Keratinocyte (primary cell): ENCODE data around the gene RHOG. TPM values are rescaled to one million over a fixed set of nuclear protein-coding genes. Genes with fewer than 3 reads are reported as not detected.

Experiments
- DNase-seq: peaks from one replicate; pipeline ENCODE4 v3.0.0-alpha.2; 2011; ENCODE audit warnings: low read depth, missing footprints, low spot score
- FAIRE-seq: peaks from 2 replicates; lab custom pipeline; 2011; peaks lifted over from hg19 to GRCh38; lab: Jason Lieb, UNC
- H2AFZ ChIP-seq: 2 replicates; pipeline ENCODE4 v1.6.0; 2012; ENCODE audit warnings: low read length, control low read depth, inconsistent platforms; ENCODE audit not compliant: control insufficient read depth
- H3K27ac ChIP-seq: 2 replicates; pipeline ENCODE4 v1.5.1; 2011; ENCODE audit warnings: low read length; ENCODE audit not compliant: control insufficient read depth, insufficient read depth
- H3K27me3 ChIP-seq: 3 replicates; pipeline ENCODE4 v1.6.0; 2011; ENCODE audit warnings: low read length; ENCODE audit not compliant: control insufficient read depth, insufficient read depth; ENCODE audit errors: extremely low read depth
- H3K36me3 ChIP-seq, 2 experiments: 2 replicates in 1 of 2; 3 replicates in 1 of 2; pipeline ENCODE4 v1.5.1; 2011; ENCODE audit warnings: low read length in 2 of 2, mild to moderate bottlenecking in 1 of 2; ENCODE audit not compliant: control insufficient read depth in 2 of 2, insufficient read depth in 2 of 2; ENCODE audit errors: extremely low read depth in 1 of 2
- H3K4me1 ChIP-seq: 3 replicates; pipeline ENCODE4 v1.5.1; 2011; ENCODE audit warnings: low read length; ENCODE audit not compliant: control insufficient read depth, insufficient read depth; ENCODE audit errors: extremely low read depth
- H3K4me2 ChIP-seq: 3 replicates; pipeline ENCODE4 v1.6.0; 2011; ENCODE audit warnings: low read depth, low read length; ENCODE audit not compliant: control insufficient read depth, insufficient read depth; ENCODE audit errors: extremely low read depth
- H3K4me3 ChIP-seq, 3 experiments: fragments of 200-600 bp in 1 of 3; sonication (generic) in 1 of 3; 2 replicates in 2 of 3; 3 replicates in 1 of 3; pipeline ENCODE4 v1.5.1; 2011 to 2016; ENCODE audit warnings: low read length in 3 of 3, mild to moderate bottlenecking in 3 of 3, control low read depth in 2 of 3, inconsistent platforms in 1 of 3, low read depth in 1 of 3, mixed read lengths in 1 of 3, mixed run types in 1 of 3, moderate library complexity in 1 of 3; ENCODE audit not compliant: control insufficient read depth in 2 of 3, insufficient read depth in 2 of 3; ENCODE audit errors: extremely low read depth in 1 of 3
- H3K79me2 ChIP-seq: 2 replicates; pipeline ENCODE4 v1.6.0; 2012; ENCODE audit warnings: low read length; ENCODE audit not compliant: control insufficient read depth, insufficient read depth
- H3K9ac ChIP-seq: 3 replicates; pipeline ENCODE4 v1.6.0; 2011; ENCODE audit warnings: low read length; ENCODE audit not compliant: control insufficient read depth, insufficient read depth; ENCODE audit errors: extremely low read depth
- H3K9me1 ChIP-seq: 3 replicates; pipeline ENCODE4 v1.6.0; 2011; ENCODE audit warnings: low read length; ENCODE audit not compliant: control insufficient read depth, insufficient read depth; ENCODE audit errors: extremely low read depth
- H3K9me3 ChIP-seq: 2 replicates; pipeline ENCODE4 v1.5.1; 2012; ENCODE audit warnings: low read depth, low read length; ENCODE audit not compliant: control insufficient read depth
- H4K20me1 ChIP-seq: 3 replicates; pipeline ENCODE4 v1.6.0; 2011; ENCODE audit warnings: low read length; ENCODE audit not compliant: control insufficient read depth, insufficient read depth; ENCODE audit errors: extremely low read depth
- EZH2 ChIP-seq: IDR thresholded peaks from one replicate; pipeline ENCODE4 v1.6.1; 2012; ENCODE audit warnings: inconsistent platforms, mild to moderate bottlenecking, low read length, moderate library complexity
- dilution Hi-C: fragments of 300-500 bp; cut with MboI; formaldehyde crosslinking; loops from one replicate; pipeline ENCODE4 v1.7.0; 2020; ENCODE audit warnings: low sequenced_read_pairs; ENCODE audit not compliant: extremely low pct_ligation_motif_present
- polyA plus RNA-seq, 5 experiments: library from polyadenylated mRNA; depleted of rRNA in 3 of 5; stranded (reverse) in 3 of 5; stranded (forward) in 1 of 5; unstranded in 1 of 5; fragments of >200 nt; gene quantifications; 1 replicate in 1 of 5; 2 replicates in 3 of 5; 3 replicates in 1 of 5; pipeline versions ENCODE4 v1.2.1 to v1.2.3, GENCODE V29; 2011 to 2012; ENCODE audit warnings: missing spikeins in 2 of 5, low read depth in 1 of 5, low replicate concordance in 1 of 5
- TF ChIP-seq, protein P1 (sequence below), 3 experiments: IDR thresholded peaks in 1 of 3; conservative IDR thresholded peaks in 1 of 3; optimal IDR thresholded peaks in 1 of 3; 2 replicates in 2 of 3; 3 replicates in 1 of 3; pipeline versions ENCODE3 to v1.5.1; 2011; ENCODE audit warnings: low read length in 3 of 3, mild to moderate bottlenecking in 3 of 3, moderate library complexity in 2 of 3, control low read depth in 1 of 3, inconsistent platforms in 1 of 3; ENCODE audit not compliant: insufficient read depth in 2 of 3; ENCODE audit errors: extremely low read depth in 1 of 3

RHOG gene
- polyA plus RNA-seq, 1 donor (not counting 4 experiments of a cell fraction or from before 2014, with no cell fraction given), result 39.8 TPM

DNA sequence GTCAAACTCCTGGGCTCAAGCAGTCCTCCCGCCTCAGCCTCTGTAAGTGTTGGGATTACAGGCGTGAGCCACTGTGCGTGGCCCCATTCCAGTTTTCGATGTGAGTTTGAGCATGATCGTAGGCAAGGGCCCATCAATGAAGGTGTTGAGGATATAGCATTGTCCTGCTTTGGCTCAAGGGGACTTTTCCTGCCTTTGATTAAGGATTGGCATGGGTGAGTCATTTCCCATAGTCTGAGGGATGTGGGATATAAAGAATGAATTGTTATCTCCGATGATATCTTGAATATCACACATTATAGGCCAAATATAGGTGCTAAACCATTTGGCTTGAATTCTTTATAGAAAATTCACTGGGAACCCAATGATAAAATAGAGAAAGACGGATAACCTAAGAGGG lies 45.1 kb upstream of the RHOG start:
- H3K9me3 ChIP-seq, result no peaks in the 10 kb centered on the region
- TF ChIP-seq, protein P1, sequence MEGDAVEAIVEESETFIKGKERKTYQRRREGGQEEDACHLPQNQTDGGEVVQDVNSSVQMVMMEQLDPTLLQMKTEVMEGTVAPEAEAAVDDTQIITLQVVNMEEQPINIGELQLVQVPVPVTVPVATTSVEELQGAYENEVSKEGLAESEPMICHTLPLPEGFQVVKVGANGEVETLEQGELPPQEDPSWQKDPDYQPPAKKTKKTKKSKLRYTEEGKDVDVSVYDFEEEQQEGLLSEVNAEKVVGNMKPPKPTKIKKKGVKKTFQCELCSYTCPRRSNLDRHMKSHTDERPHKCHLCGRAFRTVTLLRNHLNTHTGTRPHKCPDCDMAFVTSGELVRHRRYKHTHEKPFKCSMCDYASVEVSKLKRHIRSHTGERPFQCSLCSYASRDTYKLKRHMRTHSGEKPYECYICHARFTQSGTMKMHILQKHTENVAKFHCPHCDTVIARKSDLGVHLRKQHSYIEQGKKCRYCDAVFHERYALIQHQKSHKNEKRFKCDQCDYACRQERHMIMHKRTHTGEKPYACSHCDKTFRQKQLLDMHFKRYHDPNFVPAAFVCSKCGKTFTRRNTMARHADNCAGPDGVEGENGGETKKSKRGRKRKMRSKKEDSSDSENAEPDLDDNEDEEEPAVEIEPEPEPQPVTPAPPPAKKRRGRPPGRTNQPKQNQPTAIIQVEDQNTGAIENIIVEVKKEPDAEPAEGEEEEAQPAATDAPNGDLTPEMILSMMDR (optimal IDR thresholded peaks at IDR 0.05 in 1 of 3, IDR thresholded peaks at IDR 0.05 in 1 of 3, conservative IDR thresholded peaks at IDR 0.05 in 1 of 3; ENCODE audit: extremely low read depth in 1 of 3, insufficient read depth in 2 of 3, low read length in 3 of 3), result no peak
- no peak for TF ChIP-seq EZH2
- H3K9me1 ChIP-seq, result no peaks in the 10 kb centered on the region
- H3K4me3 ChIP-seq, result no peak overlapping the region
- no peak for DNase-seq
- H3K79me2 ChIP-seq, result peaks cover 47% of the 10 kb centered on the region
- no peak overlapping the region for H3K9ac ChIP-seq
- FAIRE-seq, result peak; percentile 48
- dilution Hi-C loops, result no loop called here
- H4K20me1 ChIP-seq, result no peaks in the 10 kb centered on the region
- no peak overlapping the region for H2AFZ ChIP-seq
- H3K36me3 ChIP-seq, result no peaks in the 10 kb centered on the region
- peak overlapping the region; percentile 2 for H3K27ac ChIP-seq
- peaks cover 14% of the 10 kb centered on the region for H3K4me1 ChIP-seq
- peak overlapping the region; percentile 6 for H3K4me2 ChIP-seq
- H3K27me3 ChIP-seq, result no peaks in the 10 kb centered on the region

- H4K20me1 ChIP-seq, result no peaks in the 10 kb centered on the region
- no peaks in the 10 kb centered on the region for H3K27me3 ChIP-seq
- H3K4me1 ChIP-seq, result peaks cover 31% of the 10 kb centered on the region
- no peaks in the 10 kb centered on the region for H3K9me1 ChIP-seq
- dilution Hi-C loops, result no loop called here
- no peak overlapping the region for H2AFZ ChIP-seq
- no peak overlapping the region for H3K27ac ChIP-seq
- DNase-seq (no peak), FAIRE-seq (no peak)
- no peaks in the 10 kb centered on the region for H3K36me3 ChIP-seq
- H3K4me3 ChIP-seq, result no peak overlapping the region
- H3K79me2 ChIP-seq, result peaks cover 50% of the 10 kb centered on the region
- H3K4me2 ChIP-seq, result no peak overlapping the region
- no peak overlapping the region for H3K9ac ChIP-seq
- TF ChIP-seq EZH2, result no peak
- TF ChIP-seq, protein P1 (optimal IDR thresholded peaks at IDR 0.05 in 1 of 3, IDR thresholded peaks at IDR 0.05 in 1 of 3, conservative IDR thresholded peaks at IDR 0.05 in 1 of 3; ENCODE audit: extremely low read depth in 1 of 3, insufficient read depth in 2 of 3, low read length in 3 of 3), result peak in 1 of 3 experiments; percentile 9
- no peaks in the 10 kb centered on the region for H3K9me3 ChIP-seq
Measured at GRCh38 chr11:3882655-3883054, 41.9 kb upstream of the RHOG start.
